Measurements from ENCODE around the gene NOP10.
A peak's percentile ranks its signal among the peaks of the same experiment; 100 is the strongest.

NOP10 gene

DNA sequence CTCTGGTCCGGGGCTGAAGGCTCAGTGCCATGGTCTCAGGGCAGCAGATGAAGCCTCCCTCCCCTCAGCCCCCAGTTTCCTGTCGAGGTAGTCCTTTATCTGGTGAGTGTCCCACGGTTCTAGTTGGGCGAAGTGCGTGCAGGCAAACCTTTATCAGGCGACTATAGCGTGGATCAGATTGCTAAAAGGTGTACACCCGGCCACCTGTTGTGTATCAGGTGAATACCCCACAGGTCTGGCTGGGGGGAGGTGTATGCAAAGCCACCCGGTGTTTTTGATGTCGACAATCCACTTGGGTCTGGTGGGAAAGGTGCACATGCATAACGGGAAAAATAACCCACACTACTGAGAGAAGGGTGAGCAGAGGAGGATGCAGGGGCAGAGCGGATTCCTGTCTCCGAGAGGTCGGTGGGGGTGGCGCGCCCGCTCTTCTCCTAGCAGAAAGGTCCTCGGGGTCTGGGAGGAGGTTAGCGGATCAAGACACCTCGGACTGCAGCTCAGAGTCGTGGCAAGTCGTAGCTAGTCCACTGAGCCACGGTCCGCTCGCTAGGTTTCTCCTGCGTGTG lies 5.9 kb downstream of the NOP10 start:
- DNase-seq (ENCODE audit: low read depth in 2 of 2), result no peak
- TF ChIP-seq, protein P1, sequence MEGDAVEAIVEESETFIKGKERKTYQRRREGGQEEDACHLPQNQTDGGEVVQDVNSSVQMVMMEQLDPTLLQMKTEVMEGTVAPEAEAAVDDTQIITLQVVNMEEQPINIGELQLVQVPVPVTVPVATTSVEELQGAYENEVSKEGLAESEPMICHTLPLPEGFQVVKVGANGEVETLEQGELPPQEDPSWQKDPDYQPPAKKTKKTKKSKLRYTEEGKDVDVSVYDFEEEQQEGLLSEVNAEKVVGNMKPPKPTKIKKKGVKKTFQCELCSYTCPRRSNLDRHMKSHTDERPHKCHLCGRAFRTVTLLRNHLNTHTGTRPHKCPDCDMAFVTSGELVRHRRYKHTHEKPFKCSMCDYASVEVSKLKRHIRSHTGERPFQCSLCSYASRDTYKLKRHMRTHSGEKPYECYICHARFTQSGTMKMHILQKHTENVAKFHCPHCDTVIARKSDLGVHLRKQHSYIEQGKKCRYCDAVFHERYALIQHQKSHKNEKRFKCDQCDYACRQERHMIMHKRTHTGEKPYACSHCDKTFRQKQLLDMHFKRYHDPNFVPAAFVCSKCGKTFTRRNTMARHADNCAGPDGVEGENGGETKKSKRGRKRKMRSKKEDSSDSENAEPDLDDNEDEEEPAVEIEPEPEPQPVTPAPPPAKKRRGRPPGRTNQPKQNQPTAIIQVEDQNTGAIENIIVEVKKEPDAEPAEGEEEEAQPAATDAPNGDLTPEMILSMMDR (IDR thresholded peaks at IDR 0.05; ENCODE audit: low read depth, low read length), result no peak
- H3K4me3 ChIP-seq (replicated peaks in 1 of 2; ENCODE audit: low read depth in 2 of 2, low read length in 2 of 2), result peak overlapping the region; percentile 85 to 95

GRCh38 chr15:34336231-34336990 lies 6.5 kb downstream of the NOP10 start:
- TF ChIP-seq, protein P1 (IDR thresholded peaks at IDR 0.05; ENCODE audit: low read depth, low read length), result no peak
- H3K4me3 ChIP-seq (replicated peaks in 1 of 2; ENCODE audit: low read depth in 2 of 2, low read length in 2 of 2), result peak overlapping the region; percentile 85 to 95
- no peak for DNase-seq (ENCODE audit: low read depth in 2 of 2)

- peak overlapping the region in 1 of 2 donors; percentile 6 for H3K4me3 ChIP-seq (replicated peaks in 1 of 2; ENCODE audit: low read depth in 2 of 2, low read length in 2 of 2)
- TF ChIP-seq, protein P1 (IDR thresholded peaks at IDR 0.05; ENCODE audit: low read depth, low read length), result no peak
- DNase-seq (ENCODE audit: low read depth in 2 of 2), result peak; percentile 35 to 74
Observed at GRCh38 chr15:34335176-34336032, 7.5 kb downstream of the NOP10 start.

GRCh38 chr15:34334672-34335071 lies 8.3 kb downstream of the NOP10 start:
- TF ChIP-seq, protein P1 (IDR thresholded peaks at IDR 0.05; ENCODE audit: low read depth, low read length), result no peak

DNA sequence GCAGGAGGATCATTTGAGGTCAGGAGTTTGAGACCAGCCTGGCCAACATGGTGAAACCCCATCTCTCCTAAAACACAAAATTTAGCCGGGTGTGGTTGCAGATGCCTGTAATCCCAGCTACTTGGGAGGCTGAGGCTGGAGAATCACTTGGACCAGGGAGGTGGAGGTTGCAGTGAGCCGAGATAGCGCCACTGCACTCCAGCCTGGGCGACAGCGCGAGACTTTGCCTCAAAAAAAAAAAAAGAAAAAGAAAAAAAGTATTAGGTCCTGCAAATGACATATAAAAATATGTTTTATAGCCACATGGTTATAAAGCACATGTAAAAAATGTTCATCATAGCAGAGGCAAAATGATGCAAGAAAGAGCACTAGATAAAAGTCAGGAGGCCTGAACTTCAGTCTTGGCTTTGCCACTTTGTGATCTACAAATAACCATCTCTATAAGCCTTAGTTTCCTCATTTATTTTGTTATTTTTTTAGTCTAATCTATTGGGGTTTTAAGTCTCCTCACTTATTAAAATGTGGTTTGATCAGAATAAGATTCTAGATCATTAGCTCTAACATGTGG lies 10.3 kb downstream of the NOP10 start:
- TF ChIP-seq, protein P1 (IDR thresholded peaks at IDR 0.05; ENCODE audit: low read depth, low read length), result no peak
- DNase-seq (ENCODE audit: low read depth in 2 of 2), result no peak
- H3K4me3 ChIP-seq (replicated peaks in 1 of 2; ENCODE audit: low read depth in 2 of 2, low read length in 2 of 2), result no peak overlapping the region

More at GRCh38 chr15:34334672-34335071, 8.3 kb downstream of the NOP10 start:
- peak overlapping the region in 1 of 2 donors; percentile 16 for H3K4me3 ChIP-seq (replicated peaks in 1 of 2; ENCODE audit: low read depth in 2 of 2, low read length in 2 of 2)
- peak in 1 of 2 donors; percentile 9 for DNase-seq (ENCODE audit: low read depth in 2 of 2)

- no peak for DNase-seq (ENCODE audit: low read depth in 2 of 2)
- no peak overlapping the region for H3K4me3 ChIP-seq (replicated peaks in 1 of 2; ENCODE audit: low read depth in 2 of 2, low read length in 2 of 2)
- TF ChIP-seq, protein P1 (IDR thresholded peaks at IDR 0.05; ENCODE audit: low read depth, low read length), result no peak
Observed at GRCh38 chr15:34331809-34332208, 11.1 kb downstream of the NOP10 start.
